ENCODE results near the gene ZBED3. TPM values are rescaled to one million over a fixed set of nuclear protein-coding genes. Genes with fewer than 3 reads are reported as not detected.
A peak's percentile ranks its signal among the peaks of the same experiment; 100 is the strongest.
"Not testable (repeated sequence)": the region's sequence is repeated elsewhere in the genome, so short reads cannot be mapped to it uniquely, and the experiment has no call there.

Gene ZBED3, protein sequence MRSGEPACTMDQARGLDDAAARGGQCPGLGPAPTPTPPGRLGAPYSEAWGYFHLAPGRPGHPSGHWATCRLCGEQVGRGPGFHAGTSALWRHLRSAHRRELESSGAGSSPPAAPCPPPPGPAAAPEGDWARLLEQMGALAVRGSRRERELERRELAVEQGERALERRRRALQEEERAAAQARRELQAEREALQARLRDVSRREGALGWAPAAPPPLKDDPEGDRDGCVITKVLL
- polyA plus RNA-seq (ENCODE audit: insufficient read length in 3 of 3), result 10 to 100 TPM; 31.6 to 36.5 (median 35.2) TPM
- long read RNA-seq, donor 1, full-length matches to known transcripts, result 8 of 8 reads
- long read RNA-seq, donor 1, partial matches to known transcripts, result 0 of 8 reads
- long read RNA-seq, donor 1, other reads (novel, unspliced or antisense), result 0 of 8 reads
- long read RNA-seq, donor 2, full-length matches to known transcripts, result 13 of 24 reads
- long read RNA-seq, donor 2, partial matches to known transcripts, result 11 of 24 reads
- long read RNA-seq, donor 2, other reads (novel, unspliced or antisense), result 0 of 24 reads
- long read RNA-seq, donor 3, full-length matches to known transcripts, result 19 of 19 reads
- long read RNA-seq, donor 3, partial matches to known transcripts, result 0 of 19 reads
- long read RNA-seq, donor 3, other reads (novel, unspliced or antisense), result 0 of 19 reads
- long read RNA-seq, donor 4, full-length matches to known transcripts, result 9 of 9 reads
- long read RNA-seq, donor 4, partial matches to known transcripts, result 0 of 9 reads
- long read RNA-seq, donor 4, other reads (novel, unspliced or antisense), result 0 of 9 reads
- long read RNA-seq, donor 5, result 0 reads
- long read RNA-seq, donor 6, full-length matches to known transcripts, result 13 of 13 reads
- long read RNA-seq, donor 6, partial matches to known transcripts, result 0 of 13 reads
- long read RNA-seq, donor 6, other reads (novel, unspliced or antisense), result 0 of 13 reads
- long read RNA-seq, donor 7, full-length matches to known transcripts, result 8 of 8 reads
- long read RNA-seq, donor 7, partial matches to known transcripts, result 0 of 8 reads
- long read RNA-seq, donor 7, other reads (novel, unspliced or antisense), result 0 of 8 reads
- long read RNA-seq, donor 8, result 0 reads
- long read RNA-seq, donor 9, full-length matches to known transcripts, result 10 of 10 reads
- long read RNA-seq, donor 9, partial matches to known transcripts, result 0 of 10 reads
- long read RNA-seq, donor 9, other reads (novel, unspliced or antisense), result 0 of 10 reads
- long read RNA-seq, donor 10, full-length matches to known transcripts, result 17 of 17 reads
- long read RNA-seq, donor 10, partial matches to known transcripts, result 0 of 17 reads
- long read RNA-seq, donor 10, other reads (novel, unspliced or antisense), result 0 of 17 reads
- long read RNA-seq, donor 11, full-length matches to known transcripts, result 8 of 8 reads
- long read RNA-seq, donor 11, partial matches to known transcripts, result 0 of 8 reads
- long read RNA-seq, donor 11, other reads (novel, unspliced or antisense), result 0 of 8 reads
- long read RNA-seq, donor 12, full-length matches to known transcripts, result 7 of 7 reads
- long read RNA-seq, donor 12, partial matches to known transcripts, result 0 of 7 reads
- long read RNA-seq, donor 12, other reads (novel, unspliced or antisense), result 0 of 7 reads
- long read RNA-seq, donor 13, result 0 reads
- long read RNA-seq, donor 14, full-length matches to known transcripts, result 5 of 5 reads
- long read RNA-seq, donor 14, partial matches to known transcripts, result 0 of 5 reads
- long read RNA-seq, donor 14, other reads (novel, unspliced or antisense), result 0 of 5 reads
- long read RNA-seq, donor 15, full-length matches to known transcripts, result 6 of 6 reads
- long read RNA-seq, donor 15, partial matches to known transcripts, result 0 of 6 reads
- long read RNA-seq, donor 15, other reads (novel, unspliced or antisense), result 0 of 6 reads
- long read RNA-seq, donor 16, full-length matches to known transcripts, result 36 of 36 reads
- long read RNA-seq, donor 16, partial matches to known transcripts, result 0 of 36 reads
- long read RNA-seq, donor 16, other reads (novel, unspliced or antisense), result 0 of 36 reads

DNA sequence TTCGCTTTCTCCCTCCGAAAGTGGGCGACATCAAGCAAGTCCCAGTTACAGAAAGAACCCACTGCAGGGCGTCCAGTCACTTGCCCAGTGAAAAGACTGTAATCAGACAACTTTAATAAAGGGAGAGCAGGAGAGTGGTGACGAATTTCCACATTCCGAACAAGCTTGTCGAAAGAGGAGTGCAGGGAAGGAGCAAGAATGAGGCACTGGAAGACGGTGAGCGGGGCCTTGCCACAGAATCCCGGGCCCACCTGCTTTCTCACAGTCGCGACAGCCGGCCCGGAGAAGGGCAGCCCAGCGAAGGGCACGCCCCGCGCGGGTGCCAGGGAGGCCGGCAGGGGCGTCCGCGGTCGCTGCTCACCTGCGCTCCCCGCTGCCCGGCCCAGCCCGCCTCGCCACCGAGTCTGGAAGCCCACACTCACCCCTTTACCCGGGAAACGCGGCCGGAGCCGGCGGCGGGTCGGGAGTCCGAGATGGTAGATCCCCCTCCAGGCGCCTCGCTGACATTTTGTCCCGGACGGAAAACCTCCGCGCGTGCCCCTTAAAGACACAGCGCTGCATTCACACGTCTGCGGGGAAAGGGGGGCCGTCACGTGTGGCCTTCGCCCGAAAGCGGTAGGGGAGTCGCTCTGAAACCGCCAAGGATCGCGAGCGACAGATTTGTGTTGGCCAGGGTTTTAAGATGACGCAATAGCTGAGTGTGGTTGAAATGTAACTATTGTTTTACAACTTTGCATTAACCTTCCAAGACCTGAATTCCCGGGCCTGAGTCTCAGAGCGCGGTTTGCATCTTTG, at the start of gene ZBED3:
Gene ZBED3 (minus strand): TSS at position 597 of the 795 bp plus-strand sequence. CDS start 9,407 bp downstream, outside the sequence.
- DNase-seq (ENCODE audit: extremely low read depth in 1 of 11, low read depth in 9 of 11, low spot score in 4 of 11), result peak; percentile 67 to 87 (median 81)

DNA sequence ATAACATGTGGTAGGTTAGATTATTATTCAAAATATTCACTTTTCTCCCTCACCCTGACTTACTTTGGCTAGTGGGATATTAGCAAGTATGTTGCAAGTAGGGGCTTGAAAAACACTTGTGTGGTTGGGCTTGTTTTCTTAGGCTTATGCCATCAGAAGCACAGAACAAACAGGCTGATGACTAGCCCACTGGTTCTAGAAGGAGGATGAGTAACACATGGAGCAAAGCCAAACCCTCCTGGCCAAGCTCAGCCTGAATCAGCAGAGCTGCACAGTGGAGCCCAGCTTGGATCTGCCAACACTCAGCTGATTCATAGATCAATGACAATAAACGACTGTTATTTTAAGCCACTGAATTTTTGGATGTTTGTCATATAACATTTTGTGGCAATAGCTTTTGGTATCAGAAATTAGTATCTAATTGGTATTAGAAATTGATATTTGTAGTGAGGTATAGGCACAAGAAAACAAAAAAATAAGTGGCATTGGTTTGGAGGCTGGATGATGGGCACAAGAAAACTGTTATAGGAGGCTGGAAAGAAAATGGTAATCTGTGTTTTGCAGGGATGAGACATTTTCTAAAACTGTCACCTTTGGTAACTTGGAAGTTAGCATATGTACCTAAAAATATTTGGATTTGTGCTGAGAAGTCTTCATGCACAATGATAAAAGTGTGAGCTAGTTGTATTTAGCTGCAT, 46.1 kb upstream of the ZBED3 start:
- no peak for DNase-seq (ENCODE audit: extremely low read depth in 1 of 11, low read depth in 9 of 11, low spot score in 4 of 11)

DNA sequence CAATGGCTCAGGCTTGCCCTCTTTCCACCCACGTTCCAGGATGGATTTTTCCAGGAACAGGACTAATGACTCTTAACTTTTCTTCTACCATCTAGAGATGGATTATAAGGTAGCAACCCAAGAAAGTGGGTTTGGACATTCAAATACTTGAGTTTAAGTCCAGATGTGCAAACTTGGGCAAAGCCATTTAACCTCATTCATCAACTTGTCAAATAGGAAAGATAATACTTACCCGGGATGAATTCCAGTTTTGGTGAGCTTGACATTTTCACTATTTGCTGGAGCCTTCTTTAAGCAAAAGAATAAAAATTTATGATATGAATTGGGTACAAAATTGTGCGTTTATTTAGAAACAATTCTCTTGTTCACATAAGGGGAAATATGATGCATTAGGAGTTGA, 44.3 kb upstream of the ZBED3 start:
- DNase-seq (ENCODE audit: extremely low read depth in 1 of 11, low read depth in 9 of 11, low spot score in 4 of 11), result no peak

DNA sequence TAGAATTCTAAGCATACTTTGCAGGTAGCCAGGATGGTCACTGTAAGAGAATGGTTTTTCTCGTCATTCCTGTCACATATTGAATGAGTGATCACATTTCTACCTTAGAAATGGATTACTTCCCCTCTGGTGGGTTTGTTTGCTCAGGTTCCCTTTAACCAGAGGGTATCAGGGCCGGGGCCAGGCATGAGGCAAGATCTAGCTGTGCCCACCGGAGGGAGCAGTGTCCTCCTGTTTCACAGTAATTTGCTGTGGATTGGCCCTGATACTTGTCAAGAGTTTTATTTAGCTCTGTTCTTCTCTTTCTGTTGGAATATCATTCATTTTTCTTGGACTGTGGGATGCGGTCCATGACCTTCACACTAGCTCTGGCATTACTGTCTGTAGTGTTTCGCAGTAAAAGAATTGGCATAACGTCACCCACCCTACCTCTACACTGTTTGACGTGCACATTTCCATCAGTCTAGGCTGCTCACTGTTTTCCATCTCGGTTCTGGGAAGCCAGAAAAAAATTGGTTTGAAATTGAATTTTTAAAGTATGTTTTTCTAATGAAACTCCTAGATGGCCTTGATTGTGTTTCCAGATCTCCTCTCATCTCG, 42.4 kb upstream of the ZBED3 start:
- peak in 1 of 11 donors; percentile 9 for DNase-seq (ENCODE audit: extremely low read depth in 1 of 11, low read depth in 9 of 11, low spot score in 4 of 11)

DNA sequence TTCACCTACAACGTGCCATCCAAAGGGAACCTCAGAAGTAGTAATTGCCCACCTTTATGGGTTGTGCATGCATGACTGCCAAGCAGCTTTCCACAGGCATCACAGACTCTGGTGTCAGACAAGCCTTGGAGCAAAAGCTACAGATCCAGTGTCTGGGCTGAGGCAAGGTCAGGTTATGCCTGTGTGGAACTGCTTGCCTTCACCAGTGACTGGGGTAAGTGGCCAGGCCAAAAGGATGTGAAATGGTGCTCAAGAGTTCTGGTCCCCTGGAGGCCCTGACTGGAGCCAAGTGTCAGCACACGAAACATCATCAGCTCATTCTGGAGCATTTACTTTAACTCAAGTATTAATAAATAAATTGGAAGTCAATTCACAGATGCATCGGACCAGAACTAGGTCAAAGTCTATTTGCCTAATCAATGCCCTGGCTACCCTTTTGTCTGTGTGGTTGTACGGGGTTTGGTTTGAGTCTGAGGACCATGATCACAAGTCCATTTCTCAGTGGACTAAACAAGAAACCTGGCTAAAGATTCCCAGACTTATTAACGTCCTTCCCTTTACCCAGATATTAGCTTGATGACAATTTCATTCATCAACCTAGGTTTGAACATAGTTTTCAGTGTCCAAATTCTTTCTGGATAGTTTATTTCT, 41.5 kb upstream of the ZBED3 start:
- DNase-seq (ENCODE audit: extremely low read depth in 1 of 11, low read depth in 9 of 11, low spot score in 4 of 11), result no peak

DNA sequence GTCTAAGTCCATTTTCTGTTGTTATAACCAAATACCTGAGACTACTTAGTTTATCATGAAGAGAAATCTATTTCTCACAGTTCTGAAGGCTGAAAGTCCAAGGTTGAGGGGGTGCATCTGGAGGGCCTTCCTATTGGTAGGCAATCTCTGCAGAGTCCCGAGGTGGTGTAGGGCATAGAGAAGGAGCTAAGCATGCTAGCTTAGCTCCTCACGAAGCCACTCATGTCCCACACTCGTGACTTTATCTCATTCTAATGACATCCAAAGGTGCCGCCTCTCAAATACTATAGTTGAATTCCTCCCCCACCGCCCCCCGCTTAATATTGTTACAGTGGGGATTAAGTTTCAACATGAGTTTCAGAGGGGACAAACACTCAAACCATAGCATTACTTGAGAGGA, 36.0 kb upstream of the ZBED3 start:
- no peak for DNase-seq (ENCODE audit: extremely low read depth in 1 of 11, low read depth in 9 of 11, low spot score in 4 of 11)

DNA sequence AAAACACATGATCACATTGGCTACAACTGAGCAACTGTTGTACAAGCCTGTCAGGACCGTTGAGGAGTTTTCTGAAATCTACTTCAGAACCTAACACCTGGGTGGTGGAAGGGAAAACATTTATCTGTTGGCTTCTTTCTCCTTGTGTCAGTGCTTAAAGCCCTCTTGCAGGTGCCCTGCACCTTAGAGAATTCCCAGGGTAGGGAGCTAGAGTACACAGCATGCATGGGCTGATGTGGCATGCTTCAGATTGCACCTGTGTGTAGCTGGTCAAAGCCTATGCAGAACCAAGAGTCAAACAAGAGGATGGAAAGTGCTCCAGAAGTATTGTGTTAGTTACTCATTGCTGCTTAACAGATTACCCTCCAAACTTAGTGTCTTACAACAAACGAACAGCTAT, 33.6 kb upstream of the ZBED3 start:
- no peak for DNase-seq (ENCODE audit: extremely low read depth in 1 of 11, low read depth in 9 of 11, low spot score in 4 of 11)

DNA sequence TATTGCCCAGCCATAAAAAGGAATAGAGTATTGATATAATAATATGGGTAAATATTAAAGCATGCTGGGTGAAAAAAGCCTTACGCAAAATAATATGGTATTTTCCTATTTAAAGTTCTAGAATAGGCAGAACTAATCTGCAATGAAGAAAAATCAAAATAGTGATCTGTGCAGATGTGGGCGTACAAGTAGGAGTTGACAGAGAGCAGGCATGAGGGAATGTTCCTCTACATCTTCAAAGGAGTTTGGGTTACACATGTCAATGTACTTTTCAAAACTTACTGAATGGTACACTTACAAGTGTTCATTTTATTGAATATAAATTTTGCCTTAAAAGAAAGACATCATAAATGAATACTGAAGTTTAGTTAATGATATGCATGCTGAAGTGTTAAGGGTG, 33.0 kb upstream of the ZBED3 start:
- DNase-seq (ENCODE audit: extremely low read depth in 1 of 11, low read depth in 9 of 11, low spot score in 4 of 11), result no peak

DNA sequence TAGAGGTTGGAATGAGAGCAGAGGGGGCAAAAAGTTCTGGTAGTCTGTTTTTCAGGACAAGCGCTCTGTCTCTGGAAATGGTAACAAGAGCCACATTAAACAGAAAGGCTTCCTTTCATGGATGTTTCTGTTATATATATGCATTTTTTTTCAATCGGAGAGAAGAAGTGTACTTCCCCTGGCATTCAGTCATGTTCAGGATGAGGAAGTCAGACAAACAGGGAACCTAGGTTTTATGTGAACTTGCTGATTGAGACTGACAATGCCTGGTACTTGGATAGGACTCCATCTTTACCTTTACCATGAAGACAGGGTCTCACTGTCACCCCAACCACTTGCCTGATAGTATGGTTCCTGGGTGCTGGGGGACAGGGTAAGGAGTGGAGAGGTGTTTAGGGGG, 30.1 kb upstream of the ZBED3 start:
- DNase-seq (ENCODE audit: extremely low read depth in 1 of 11, low read depth in 9 of 11, low spot score in 4 of 11), result no peak

DNA sequence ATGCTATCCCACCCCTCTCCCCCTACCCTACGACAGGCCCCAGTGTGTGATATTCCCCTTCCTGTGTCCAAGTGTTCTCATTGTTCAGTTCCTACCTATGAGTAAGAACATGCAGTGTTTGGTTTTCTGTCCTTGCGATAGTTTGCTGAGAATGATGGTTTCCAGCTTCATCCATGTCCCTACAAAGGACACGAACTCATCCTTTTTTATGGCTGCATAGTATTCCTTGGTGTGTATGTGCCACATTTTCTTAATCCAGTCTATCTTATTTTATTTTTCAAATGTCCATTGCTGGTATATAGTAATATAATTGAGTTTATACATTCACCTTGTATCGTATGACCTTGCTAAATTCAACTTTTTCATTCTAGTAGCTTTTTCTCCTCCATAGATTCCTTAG, 19.9 kb upstream of the ZBED3 start:
- DNase-seq (ENCODE audit: extremely low read depth in 1 of 11, low read depth in 9 of 11, low spot score in 4 of 11), result not testable (repeated sequence)

DNA sequence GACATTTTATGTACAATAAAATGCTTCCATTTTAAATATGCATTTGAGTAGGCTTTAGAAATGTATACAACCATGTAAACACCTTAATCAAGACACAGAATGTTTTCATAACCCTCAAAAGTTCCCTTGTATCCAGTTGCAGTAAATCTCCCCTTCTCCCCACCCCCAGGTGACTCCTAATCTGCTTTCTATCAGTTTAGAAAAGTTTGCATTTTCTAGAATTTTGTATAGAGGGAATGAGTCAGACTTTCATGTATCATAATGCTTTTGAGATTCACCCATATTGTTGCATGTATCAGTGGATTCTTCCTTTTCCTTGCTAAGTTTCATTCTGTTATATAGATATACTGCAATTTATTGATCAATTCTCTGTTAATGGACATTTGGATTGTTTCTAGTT, 17.7 kb upstream of the ZBED3 start:
- no peak for DNase-seq (ENCODE audit: extremely low read depth in 1 of 11, low read depth in 9 of 11, low spot score in 4 of 11)

DNA sequence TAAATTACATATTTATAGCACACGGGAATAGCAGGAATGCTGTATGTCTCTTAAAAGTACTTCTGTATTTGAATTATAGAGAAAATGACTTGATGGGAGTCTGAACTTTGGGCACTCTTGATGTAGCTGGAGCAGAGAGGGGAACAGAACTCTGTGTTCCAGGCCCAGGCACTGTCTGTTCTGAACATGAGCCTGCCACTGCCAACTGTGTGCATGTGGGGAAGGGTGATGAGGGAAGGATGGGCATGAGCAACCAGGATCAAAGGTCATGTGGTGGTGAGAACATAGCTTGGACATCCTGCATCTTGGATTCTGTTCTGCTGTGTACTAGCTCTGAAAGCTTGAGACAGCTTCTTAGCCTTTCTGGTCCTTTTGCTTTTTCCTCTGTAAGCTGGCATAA, 16.4 kb upstream of the ZBED3 start:
- no peak for DNase-seq (ENCODE audit: extremely low read depth in 1 of 11, low read depth in 9 of 11, low spot score in 4 of 11)

DNA sequence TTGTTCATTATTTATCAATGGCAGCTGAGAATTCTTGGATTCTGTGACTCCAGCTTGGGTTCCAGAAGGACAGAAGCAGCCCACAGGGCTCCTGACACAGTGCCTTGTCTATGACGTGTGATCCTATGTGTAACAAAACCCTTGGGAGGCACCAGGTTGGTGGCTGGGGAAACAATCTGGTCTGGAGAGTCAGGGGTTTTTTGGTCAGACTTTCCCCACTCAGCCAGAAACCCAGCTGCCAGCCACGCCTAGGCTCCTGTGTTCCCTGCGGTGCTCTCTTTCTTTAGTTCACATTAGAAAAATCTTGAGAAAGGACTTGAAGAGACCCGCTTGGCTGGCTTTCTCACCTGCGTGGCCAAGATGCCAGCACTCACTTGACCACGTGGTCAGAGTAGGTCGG, 15.5 kb upstream of the ZBED3 start:
- DNase-seq (ENCODE audit: extremely low read depth in 1 of 11, low read depth in 9 of 11, low spot score in 4 of 11), result no peak

DNA sequence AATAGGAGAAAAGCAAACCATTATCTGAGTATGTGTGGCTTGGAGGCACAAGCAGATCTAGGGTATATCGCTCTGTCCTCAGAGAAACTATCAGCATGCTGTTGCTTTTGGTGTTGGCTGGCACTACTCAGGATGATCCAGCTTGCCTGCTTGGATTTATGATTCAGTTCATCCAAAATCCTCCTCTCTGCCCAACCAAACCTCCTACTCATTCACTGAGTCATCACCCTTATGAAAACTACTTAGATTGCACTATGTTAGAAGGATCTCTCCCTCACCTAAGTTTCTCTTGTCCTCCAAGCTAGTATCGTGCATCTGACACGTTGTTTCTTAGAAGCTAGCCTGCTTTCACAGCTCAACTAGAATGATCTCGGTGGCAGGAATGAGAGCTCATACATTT, 14.2 kb upstream of the ZBED3 start:
- no peak for DNase-seq (ENCODE audit: extremely low read depth in 1 of 11, low read depth in 9 of 11, low spot score in 4 of 11)

DNA sequence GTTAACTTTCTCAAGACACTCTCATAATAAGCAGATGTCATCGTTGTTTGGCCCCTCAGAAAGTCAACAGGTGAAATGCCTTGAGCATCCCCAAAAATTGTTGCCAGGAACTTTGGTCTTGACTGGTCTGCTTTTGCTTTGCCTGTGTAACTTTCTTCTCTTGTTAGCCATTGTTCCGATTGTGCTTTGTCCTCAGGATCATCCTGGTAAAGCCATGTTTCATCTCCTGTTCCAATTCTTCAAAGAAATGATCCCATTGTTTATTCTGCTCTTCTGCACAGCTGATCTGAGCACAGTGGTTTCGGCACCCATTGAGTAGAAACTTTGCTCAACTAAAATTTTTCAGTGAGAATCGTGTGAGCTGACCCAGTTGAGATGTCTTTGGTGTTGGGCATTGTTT, 8.1 kb upstream of the ZBED3 start:
- no peak for DNase-seq (ENCODE audit: extremely low read depth in 1 of 11, low read depth in 9 of 11, low spot score in 4 of 11)
